ENCODE results near the gene SERTM2.
"Not testable (repeated sequence)": the region's sequence is repeated elsewhere in the genome, so short reads cannot be mapped to it uniquely, and the experiment has no call there.

The SERTM2 gene

GRCh38 chrX:111511477-111511876 is at the start of gene SERTM2:
Gene SERTM2, plus strand, starts transcription at chrX:111511645. Its CDS starts 7,213 bp downstream, at chrX:111518858.
- DNase-seq (ENCODE audit: low read depth in 4 of 4, low spot score in 1 of 4) = no peak

GRCh38 chrX:111465669-111466068 is 45.8 kb upstream of the SERTM2 start:
- no peak for DNase-seq (ENCODE audit: low read depth in 4 of 4, low spot score in 1 of 4)

- DNase-seq (ENCODE audit: low read depth in 4 of 4, low spot score in 1 of 4) = no peak
These were observed 43.5 kb upstream of the SERTM2 start for GRCh38 chrX:111467896-111468295.

GRCh38 chrX:111470681-111471403 is 40.6 kb upstream of the SERTM2 start:
- DNase-seq (ENCODE audit: low read depth in 4 of 4, low spot score in 1 of 4) = no peak

- no peak for DNase-seq (ENCODE audit: low read depth in 4 of 4, low spot score in 1 of 4)
These were observed 29.5 kb upstream of the SERTM2 start for GRCh38 chrX:111481896-111482295.

GRCh38 chrX:111483135-111483534 is 28.3 kb upstream of the SERTM2 start:
- no peak for DNase-seq (ENCODE audit: low read depth in 4 of 4, low spot score in 1 of 4)

- no peak for DNase-seq (ENCODE audit: low read depth in 4 of 4, low spot score in 1 of 4)
These were observed 27.6 kb upstream of the SERTM2 start for GRCh38 chrX:111483881-111484280.

GRCh38 chrX:111490688-111491087 is 20.8 kb upstream of the SERTM2 start:
- DNase-seq (ENCODE audit: low read depth in 4 of 4, low spot score in 1 of 4) = no peak

GRCh38 chrX:111492085-111492484 is 19.4 kb upstream of the SERTM2 start:
- no peak for DNase-seq (ENCODE audit: low read depth in 4 of 4, low spot score in 1 of 4)

GRCh38 chrX:111498538-111499103 is 12.8 kb upstream of the SERTM2 start:
- no peak for DNase-seq (ENCODE audit: low read depth in 4 of 4, low spot score in 1 of 4)

GRCh38 chrX:111503485-111503993 is 7.9 kb upstream of the SERTM2 start:
- no peak for DNase-seq (ENCODE audit: low read depth in 4 of 4, low spot score in 1 of 4)

GRCh38 chrX:111504941-111505340 is 6.5 kb upstream of the SERTM2 start:
- DNase-seq (ENCODE audit: low read depth in 4 of 4, low spot score in 1 of 4) = no peak

- no peak for DNase-seq (ENCODE audit: low read depth in 4 of 4, low spot score in 1 of 4)
These were observed 5.7 kb upstream of the SERTM2 start for GRCh38 chrX:111505783-111506182.

- DNase-seq (ENCODE audit: low read depth in 4 of 4, low spot score in 1 of 4) = no peak
These were observed 4.6 kb upstream of the SERTM2 start for GRCh38 chrX:111506826-111507225.

- DNase-seq (ENCODE audit: low read depth in 4 of 4, low spot score in 1 of 4) = no peak
These were observed 3.5 kb upstream of the SERTM2 start for GRCh38 chrX:111507933-111508332.

- no peak for DNase-seq (ENCODE audit: low read depth in 4 of 4, low spot score in 1 of 4)
These were observed 3.9 kb downstream of the SERTM2 start for GRCh38 chrX:111515298-111515697.

- no peak for DNase-seq (ENCODE audit: low read depth in 4 of 4, low spot score in 1 of 4)
These were observed 7.2 kb downstream of the SERTM2 start for GRCh38 chrX:111518667-111519066.

GRCh38 chrX:111519215-111519614 is 7.8 kb downstream of the SERTM2 start:
- no peak for DNase-seq (ENCODE audit: low read depth in 4 of 4, low spot score in 1 of 4)

GRCh38 chrX:111520506-111520905 is 9.1 kb downstream of the SERTM2 start:
- no peak for DNase-seq (ENCODE audit: low read depth in 4 of 4, low spot score in 1 of 4)

GRCh38 chrX:111521169-111521568 is 9.7 kb downstream of the SERTM2 start:
- no peak for DNase-seq (ENCODE audit: low read depth in 4 of 4, low spot score in 1 of 4)

- no peak for DNase-seq (ENCODE audit: low read depth in 4 of 4, low spot score in 1 of 4)
These were observed 31.8 kb downstream of the SERTM2 start for GRCh38 chrX:111543212-111543741.

GRCh38 chrX:111549235-111549634 is 37.8 kb downstream of the SERTM2 start:
- not testable (repeated sequence) for DNase-seq (ENCODE audit: low read depth in 4 of 4, low spot score in 1 of 4)

All from stimulated activated CD4-positive, alpha-beta T cell treated with anti-CD3 and anti-CD28 coated beads, Interleukin-1b, Interleukin-23, amount 100 ng/mL, for 24 hours (primary cell).